ENCODE results near the gene SUCO.

Gene SUCO

DNA sequence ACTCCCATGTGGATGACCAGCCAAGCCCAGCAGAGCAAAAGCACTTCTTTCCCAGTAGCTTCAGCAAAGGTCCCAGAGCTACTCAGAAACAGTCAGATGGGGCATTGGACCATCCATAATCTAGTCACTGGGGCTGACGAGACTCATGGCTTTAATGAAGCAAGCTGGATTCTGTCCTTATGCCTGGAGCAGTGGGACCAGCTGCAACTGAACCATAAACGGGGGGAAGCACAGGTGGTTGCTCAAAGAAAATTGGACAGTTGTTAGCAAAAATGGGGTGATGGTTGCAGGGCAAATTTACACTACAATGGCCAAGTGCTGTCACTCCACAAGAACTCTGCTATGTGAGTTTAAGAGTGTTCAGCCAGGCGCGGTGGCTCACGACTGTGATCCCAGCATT is 108.5 kb downstream of the SUCO start:
- in situ Hi-C loops (cut with HindIII; ENCODE audit: low sequenced_read_pairs), result no loop called here

DNA sequence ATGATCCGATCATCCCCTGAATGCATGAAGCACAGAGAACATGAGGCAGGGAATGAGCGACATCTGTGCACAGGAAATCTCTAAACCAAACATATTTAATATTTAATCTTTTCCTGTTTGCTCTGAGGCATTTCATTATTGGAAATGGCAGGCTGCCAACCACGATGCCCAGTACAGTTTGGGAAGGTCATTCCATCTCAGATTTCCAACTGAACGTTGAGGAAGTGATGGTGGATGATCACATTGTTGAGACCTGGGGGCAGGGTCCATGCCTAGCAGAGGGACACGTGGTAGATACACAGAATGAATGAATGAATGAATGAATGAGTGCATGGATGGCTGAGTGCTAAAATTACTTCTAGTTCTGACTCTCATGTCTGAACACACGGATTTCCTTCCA is 110.0 kb downstream of the SUCO start:
- in situ Hi-C loops (cut with HindIII; ENCODE audit: low sequenced_read_pairs), result no loop called here

DNA sequence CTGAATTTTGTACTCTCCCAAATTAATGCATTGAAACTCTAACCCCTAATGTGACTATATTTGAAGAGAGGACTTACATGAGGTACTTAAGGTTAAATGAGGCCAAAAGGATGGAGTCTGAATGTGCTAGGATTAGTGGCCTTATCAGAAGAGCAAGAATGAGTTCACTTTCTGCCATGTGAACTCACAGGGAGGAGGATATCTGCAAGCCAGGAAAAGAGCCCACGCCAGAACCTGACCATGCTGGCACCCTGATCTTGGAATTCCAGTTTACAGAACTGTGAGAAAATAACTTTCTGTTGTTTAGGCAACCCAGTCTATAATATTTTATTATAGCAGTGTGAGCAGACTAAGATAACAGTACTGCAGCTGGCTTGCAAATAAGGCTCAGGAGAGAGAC is 113.7 kb downstream of the SUCO start:
- in situ Hi-C loops (cut with HindIII; ENCODE audit: low sequenced_read_pairs), result no loop called here

- in situ Hi-C loops (cut with HindIII; ENCODE audit: low sequenced_read_pairs), result no loop called here
Observed at GRCh38 chr1:172647110-172647564, 114.2 kb downstream of the SUCO start.

- in situ Hi-C loops (cut with HindIII; ENCODE audit: low sequenced_read_pairs), result no loop called here
Observed at GRCh38 chr1:172647987-172648386, 115.0 kb downstream of the SUCO start.

DNA sequence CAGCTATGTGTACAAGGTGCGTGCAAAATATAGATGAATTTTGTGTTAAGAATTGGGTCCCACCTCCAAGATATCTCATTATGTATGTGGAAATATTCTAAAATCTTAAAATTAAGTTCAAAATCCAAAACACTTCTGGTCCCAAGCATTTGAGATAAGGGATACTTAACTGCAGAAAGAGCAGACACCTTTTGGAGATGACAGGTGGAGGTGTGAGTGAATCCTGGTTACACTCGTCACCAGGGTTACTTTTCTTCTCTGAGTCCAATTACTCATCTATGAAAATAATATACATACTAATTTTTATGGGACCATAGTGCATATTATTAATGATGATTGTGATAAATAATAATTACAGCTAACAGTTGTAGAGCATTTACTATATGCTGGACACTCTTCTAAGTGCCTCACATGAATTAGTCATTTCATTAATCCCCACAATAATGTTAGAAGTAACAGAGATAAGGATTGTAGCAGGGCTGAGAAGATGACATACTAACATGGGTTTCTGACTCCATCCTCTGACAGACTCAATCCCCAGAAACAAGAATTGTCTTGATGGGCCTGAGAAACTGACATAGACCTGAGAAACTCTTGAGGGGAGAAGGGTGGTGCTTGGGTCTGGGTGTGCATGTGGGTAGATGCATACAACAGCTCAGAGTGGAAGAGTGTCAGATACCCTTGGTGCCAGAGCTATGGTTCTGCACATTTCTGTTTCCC is 117.7 kb downstream of the SUCO start:
- in situ Hi-C loops (cut with HindIII; ENCODE audit: low sequenced_read_pairs), result no loop called here

GRCh38 chr1:172653015-172653709 is 120.2 kb downstream of the SUCO start:
- in situ Hi-C loops (cut with HindIII; ENCODE audit: low sequenced_read_pairs), result no loop called here

DNA sequence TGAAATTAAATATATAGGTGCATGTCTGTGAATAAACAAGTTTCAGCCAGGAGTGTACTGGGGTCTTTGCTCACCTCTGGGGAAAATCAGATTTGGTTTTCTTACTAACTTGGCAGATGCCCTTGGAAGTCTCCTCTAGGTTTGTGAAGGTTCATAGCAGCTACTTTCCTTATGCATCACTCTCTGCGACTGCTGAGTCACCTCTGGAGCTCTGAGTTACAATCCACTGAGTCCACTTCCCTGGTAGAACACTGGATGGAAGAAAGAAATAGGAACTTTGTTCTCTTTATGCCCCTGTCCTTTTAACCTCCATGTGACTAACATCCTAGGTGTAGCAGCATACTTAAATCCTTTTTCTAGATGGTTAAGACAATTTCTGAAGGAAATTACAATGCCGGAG is 121.6 kb downstream of the SUCO start:
- in situ Hi-C loops (cut with HindIII; ENCODE audit: low sequenced_read_pairs), result no loop called here

- in situ Hi-C loops (cut with HindIII; ENCODE audit: low sequenced_read_pairs), result no loop called here
Observed at GRCh38 chr1:172656576-172656975, 123.6 kb downstream of the SUCO start.

- in situ Hi-C loops (cut with HindIII; ENCODE audit: low sequenced_read_pairs), result no loop called here
Observed at GRCh38 chr1:172657586-172657985, 124.6 kb downstream of the SUCO start.

GRCh38 chr1:172658871-172659453 is 126.0 kb downstream of the SUCO start, which contains the start of gene FASLG:
TSS of gene FASLG (plus strand) at chr1:172659103. CDS start at chr1:172659202, 99 bp downstream.
- in situ Hi-C loops (cut with HindIII; ENCODE audit: low sequenced_read_pairs), result no loop called here

GRCh38 chr1:172661107-172661506 is 128.2 kb downstream of the SUCO start:
- in situ Hi-C loops (cut with HindIII; ENCODE audit: low sequenced_read_pairs), result no loop called here

Measured in DLD1 (cell line).